Measurements from ENCODE around the gene ZNF816. TPM values are rescaled to one million over a fixed set of nuclear protein-coding genes. Genes with fewer than 3 reads are reported as not detected.

ZNF816 gene
- 7.1 TPM for total RNA-seq

GRCh38 chr19:52962394-52963246 is at the start of gene ZNF816:
Gene ZNF816, minus strand, starts transcription at chr19:52962881. Its CDS starts 6,792 bp downstream, at chr19:52956089.
- peak within 1 kb of the TSS; percentile 81 to 87 for H3K27ac ChIP-seq
- peaks cover 0 to 21% of the 10 kb centered on the region in 2 donors for H3K36me3 ChIP-seq
- no peaks in the 10 kb centered on the region for H3K27me3 ChIP-seq
- peak; percentile 92 to 99 for DNase-seq (ENCODE audit: low spot score in 2 of 2)
- peaks cover 0 to 9% of the 10 kb centered on the region in 2 donors for H3K4me1 ChIP-seq
- intact Hi-C loops (cut with DNase I), result loop anchor here (1.0 to 5.0 kb wide), 6 partner anchors 20 to 235 kb away; partner anchors contain the start of genes ZNF160, ZNF320 and ZNF888
- H3K4me3 ChIP-seq, result peak within 1 kb of the TSS; percentile 71 to 74
- no peak for TF ChIP-seq CTCF (IDR thresholded peaks at IDR 0.05)
- peaks cover 7 to 27% of the 10 kb centered on the region in 2 donors for H3K9me3 ChIP-seq

- intact Hi-C loops (cut with DNase I), result no loop called here
- Histone ChIP-seq H3K27ac (no peak overlapping the region), H3K4me3 (no peak overlapping the region), H3K36me3 (no peaks in the 10 kb centered on the region), H3K9me3 (no peaks in the 10 kb centered on the region), H3K27me3 (no peaks in the 10 kb centered on the region), H3K4me1 (no peaks in the 10 kb centered on the region)
- no peak for DNase-seq (ENCODE audit: low spot score in 2 of 2)
- TF ChIP-seq CTCF (IDR thresholded peaks at IDR 0.05), result no peak
These were observed 49.3 kb upstream of the ZNF816 start for GRCh38 chr19:53012006-53012405.

DNA sequence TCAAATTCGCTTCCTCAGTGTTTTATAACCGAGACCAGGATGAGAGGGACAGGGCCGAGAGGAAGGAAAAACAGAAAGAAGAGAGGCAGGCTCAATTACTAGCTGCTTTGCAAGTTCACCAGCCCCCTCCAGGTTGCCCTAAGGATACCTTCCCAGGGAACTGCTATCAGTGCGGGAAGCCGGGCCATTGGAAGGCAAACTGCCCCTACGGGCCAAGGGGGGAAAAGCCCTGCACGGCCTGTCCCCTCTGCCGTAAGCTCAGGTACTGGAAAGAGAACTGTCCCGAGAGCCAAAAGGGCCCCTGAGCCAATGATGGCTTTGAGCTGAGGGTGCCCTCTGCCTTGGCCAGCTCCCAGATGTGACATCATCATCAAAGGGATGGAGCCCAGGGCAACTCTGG is 47.8 kb upstream of the ZNF816 start:
- no peak for DNase-seq (ENCODE audit: low spot score in 2 of 2)
- intact Hi-C loops (cut with DNase I), result no loop called here
- no peaks in the 10 kb centered on the region for H3K9me3 ChIP-seq
- H3K27ac ChIP-seq, result no peak overlapping the region
- H3K36me3 ChIP-seq, result no peaks in the 10 kb centered on the region
- no peaks in the 10 kb centered on the region for H3K4me1 ChIP-seq
- no peak overlapping the region for H3K4me3 ChIP-seq
- H3K27me3 ChIP-seq, result no peaks in the 10 kb centered on the region
- TF ChIP-seq CTCF (IDR thresholded peaks at IDR 0.05), result no peak

DNA sequence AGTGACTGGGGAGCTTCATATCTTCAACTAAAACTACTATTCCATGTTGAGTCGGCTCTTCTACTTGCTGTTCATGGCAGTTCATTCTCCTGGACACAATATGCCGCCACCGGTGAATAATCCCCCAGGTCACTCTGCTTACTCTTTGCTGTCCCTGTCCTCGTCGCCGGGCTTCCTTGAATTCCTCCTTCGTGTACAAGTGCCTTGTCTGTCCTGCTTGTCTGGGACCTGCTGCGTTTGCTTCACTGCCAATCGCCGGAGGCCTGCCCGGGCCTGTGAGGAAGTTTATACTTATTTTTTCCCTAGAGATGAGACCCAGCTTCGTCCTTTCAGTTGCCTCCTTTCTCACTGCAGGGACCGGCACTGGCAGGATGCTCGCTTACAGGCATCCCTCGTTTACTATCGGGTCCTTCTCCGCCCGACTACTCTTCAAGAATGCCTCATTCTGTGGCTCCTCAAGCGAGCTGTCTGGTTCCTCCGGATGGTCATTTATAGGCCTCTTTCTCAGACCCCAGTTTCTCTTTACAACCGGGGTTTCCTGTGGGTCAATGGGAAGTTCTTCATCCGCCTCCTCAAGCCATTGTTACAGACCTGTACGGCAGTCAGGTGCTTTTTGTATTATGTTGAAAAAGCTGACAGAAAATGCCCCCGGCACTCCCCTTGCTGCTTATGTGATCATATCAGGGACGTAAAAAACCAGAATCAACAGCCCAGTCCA is 45.5 kb upstream of the ZNF816 start:
- DNase-seq (ENCODE audit: low spot score in 2 of 2), result no peak
- no peak overlapping the region for H3K27ac ChIP-seq
- no peak for TF ChIP-seq CTCF (IDR thresholded peaks at IDR 0.05)
- H3K36me3 ChIP-seq, result no peaks in the 10 kb centered on the region
- no peak overlapping the region for H3K4me3 ChIP-seq
- intact Hi-C loops (cut with DNase I), result no loop called here
- no peaks in the 10 kb centered on the region for H3K27me3 ChIP-seq
- no peaks in the 10 kb centered on the region for H3K9me3 ChIP-seq
- H3K4me1 ChIP-seq, result no peaks in the 10 kb centered on the region

DNA sequence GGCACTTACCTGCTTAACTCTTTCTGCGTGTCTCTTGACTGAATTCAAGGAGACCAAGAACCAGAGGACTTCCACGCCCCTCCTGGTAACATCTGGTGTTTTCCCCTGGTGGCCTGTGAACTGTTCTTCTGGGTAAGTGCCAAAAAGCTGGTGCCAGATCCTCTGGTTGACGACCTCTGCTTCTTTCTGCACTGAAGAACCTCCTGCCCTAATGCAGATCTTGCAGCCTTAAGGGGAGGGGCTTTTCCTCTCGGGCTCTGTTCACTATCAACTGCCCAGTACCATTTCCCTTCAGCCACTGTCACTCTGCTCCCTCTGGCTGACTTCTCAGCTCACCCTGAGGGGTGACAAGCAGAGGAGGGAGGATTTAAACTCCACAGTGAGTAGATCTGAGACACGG is 44.9 kb upstream of the ZNF816 start:
- no peaks in the 10 kb centered on the region for H3K4me1 ChIP-seq
- H3K9me3 ChIP-seq, result no peaks in the 10 kb centered on the region
- no peak overlapping the region for H3K4me3 ChIP-seq
- intact Hi-C loops (cut with DNase I), result no loop called here
- no peaks in the 10 kb centered on the region for H3K27me3 ChIP-seq
- no peak for TF ChIP-seq CTCF (IDR thresholded peaks at IDR 0.05)
- no peak overlapping the region for H3K27ac ChIP-seq
- no peaks in the 10 kb centered on the region for H3K36me3 ChIP-seq
- no peak for DNase-seq (ENCODE audit: low spot score in 2 of 2)

Data from ascending aorta (tissue), 2 donors.